Keratinocyte (primary cell): Measurements from ENCODE around the gene CKLF. TPM values are rescaled to one million over a fixed set of nuclear protein-coding genes. Genes with fewer than 3 reads are reported as not detected.

Source experiments
- DNase-seq: peaks from one replicate; pipeline ENCODE4 v3.0.0-alpha.2; 2011; ENCODE audit warnings: low read depth, missing footprints, low spot score
- FAIRE-seq: peaks from 2 replicates; lab custom pipeline; 2011; peaks lifted over from hg19 to GRCh38; lab: Jason Lieb, UNC
- H2AFZ ChIP-seq: 2 replicates; pipeline ENCODE4 v1.6.0; 2012; ENCODE audit warnings: low read length, control low read depth, inconsistent platforms; ENCODE audit not compliant: control insufficient read depth
- H3K27ac ChIP-seq: 2 replicates; pipeline ENCODE4 v1.5.1; 2011; ENCODE audit warnings: low read length; ENCODE audit not compliant: control insufficient read depth, insufficient read depth
- H3K27me3 ChIP-seq: 3 replicates; pipeline ENCODE4 v1.6.0; 2011; ENCODE audit warnings: low read length; ENCODE audit not compliant: control insufficient read depth, insufficient read depth; ENCODE audit errors: extremely low read depth
- H3K36me3 ChIP-seq, 2 experiments: 2 replicates in 1 of 2; 3 replicates in 1 of 2; pipeline ENCODE4 v1.5.1; 2011; ENCODE audit warnings: low read length in 2 of 2, mild to moderate bottlenecking in 1 of 2; ENCODE audit not compliant: control insufficient read depth in 2 of 2, insufficient read depth in 2 of 2; ENCODE audit errors: extremely low read depth in 1 of 2
- H3K4me1 ChIP-seq: 3 replicates; pipeline ENCODE4 v1.5.1; 2011; ENCODE audit warnings: low read length; ENCODE audit not compliant: control insufficient read depth, insufficient read depth; ENCODE audit errors: extremely low read depth
- H3K4me2 ChIP-seq: 3 replicates; pipeline ENCODE4 v1.6.0; 2011; ENCODE audit warnings: low read depth, low read length; ENCODE audit not compliant: control insufficient read depth, insufficient read depth; ENCODE audit errors: extremely low read depth
- H3K4me3 ChIP-seq, 3 experiments: fragments of 200-600 bp in 1 of 3; sonication (generic) in 1 of 3; 2 replicates in 2 of 3; 3 replicates in 1 of 3; pipeline ENCODE4 v1.5.1; 2011 to 2016; ENCODE audit warnings: low read length in 3 of 3, mild to moderate bottlenecking in 3 of 3, control low read depth in 2 of 3, inconsistent platforms in 1 of 3, low read depth in 1 of 3, mixed read lengths in 1 of 3, mixed run types in 1 of 3, moderate library complexity in 1 of 3; ENCODE audit not compliant: control insufficient read depth in 2 of 3, insufficient read depth in 2 of 3; ENCODE audit errors: extremely low read depth in 1 of 3
- H3K79me2 ChIP-seq: 2 replicates; pipeline ENCODE4 v1.6.0; 2012; ENCODE audit warnings: low read length; ENCODE audit not compliant: control insufficient read depth, insufficient read depth
- H3K9ac ChIP-seq: 3 replicates; pipeline ENCODE4 v1.6.0; 2011; ENCODE audit warnings: low read length; ENCODE audit not compliant: control insufficient read depth, insufficient read depth; ENCODE audit errors: extremely low read depth
- H3K9me1 ChIP-seq: 3 replicates; pipeline ENCODE4 v1.6.0; 2011; ENCODE audit warnings: low read length; ENCODE audit not compliant: control insufficient read depth, insufficient read depth; ENCODE audit errors: extremely low read depth
- H3K9me3 ChIP-seq: 2 replicates; pipeline ENCODE4 v1.5.1; 2012; ENCODE audit warnings: low read depth, low read length; ENCODE audit not compliant: control insufficient read depth
- H4K20me1 ChIP-seq: 3 replicates; pipeline ENCODE4 v1.6.0; 2011; ENCODE audit warnings: low read length; ENCODE audit not compliant: control insufficient read depth, insufficient read depth; ENCODE audit errors: extremely low read depth
- CTCF ChIP-seq, 3 experiments: IDR thresholded peaks in 1 of 3; conservative IDR thresholded peaks in 1 of 3; optimal IDR thresholded peaks in 1 of 3; 2 replicates in 2 of 3; 3 replicates in 1 of 3; pipeline versions ENCODE3 to v1.5.1; 2011; ENCODE audit warnings: low read length in 3 of 3, mild to moderate bottlenecking in 3 of 3, moderate library complexity in 2 of 3, control low read depth in 1 of 3, inconsistent platforms in 1 of 3; ENCODE audit not compliant: insufficient read depth in 2 of 3; ENCODE audit errors: extremely low read depth in 1 of 3
- EZH2 ChIP-seq: IDR thresholded peaks from one replicate; pipeline ENCODE4 v1.6.1; 2012; ENCODE audit warnings: inconsistent platforms, mild to moderate bottlenecking, low read length, moderate library complexity
- dilution Hi-C: fragments of 300-500 bp; cut with MboI; formaldehyde crosslinking; loops from one replicate; pipeline ENCODE4 v1.7.0; 2020; ENCODE audit warnings: low sequenced_read_pairs; ENCODE audit not compliant: extremely low pct_ligation_motif_present
- polyA plus RNA-seq, 5 experiments: library from polyadenylated mRNA; depleted of rRNA in 3 of 5; stranded (reverse) in 3 of 5; stranded (forward) in 1 of 5; unstranded in 1 of 5; fragments of >200 nt; gene quantifications; 1 replicate in 1 of 5; 2 replicates in 3 of 5; 3 replicates in 1 of 5; pipeline versions ENCODE4 v1.2.1 to v1.2.3, GENCODE V29; 2011 to 2012; ENCODE audit warnings: missing spikeins in 2 of 5, low read depth in 1 of 5, low replicate concordance in 1 of 5

The CKLF gene
- polyA plus RNA-seq, 1 donor (not counting 4 experiments of a cell fraction or from before 2014, with no cell fraction given) = 38.0 TPM

GRCh38 chr16:66538910-66539309 lies 13.5 kb upstream of the CKLF start:
- Histone ChIP-seq H4K20me1 (no peaks in the 10 kb centered on the region), H3K36me3 (peaks cover 5 to 17% of the 10 kb centered on the region in 2 experiments), H3K9me1 (no peaks in the 10 kb centered on the region), H3K4me1 (no peaks in the 10 kb centered on the region), H3K9me3 (no peaks in the 10 kb centered on the region), H3K4me3 (no peak overlapping the region), H3K9ac (no peak overlapping the region), H3K79me2 (no peaks in the 10 kb centered on the region), H3K27ac (no peak overlapping the region), H3K4me2 (no peak overlapping the region), H3K27me3 (no peaks in the 10 kb centered on the region), H2AFZ (no peak overlapping the region)
- dilution Hi-C loops = no loop called here
- DNase-seq (no peak), FAIRE-seq (no peak)
- TF ChIP-seq CTCF (optimal IDR thresholded peaks at IDR 0.05 in 1 of 3, IDR thresholded peaks at IDR 0.05 in 1 of 3, conservative IDR thresholded peaks at IDR 0.05 in 1 of 3; ENCODE audit: extremely low read depth in 1 of 3, insufficient read depth in 2 of 3, low read length in 3 of 3) = no peak
- TF ChIP-seq EZH2 = no peak

GRCh38 chr16:66539623-66540469 lies 12.5 kb upstream of the CKLF start:
- Histone ChIP-seq H3K36me3 (peaks cover 0 to 17% of the 10 kb centered on the region in 2 experiments), H3K4me1 (no peaks in the 10 kb centered on the region), H3K9me3 (no peaks in the 10 kb centered on the region), H4K20me1 (no peaks in the 10 kb centered on the region), H3K9me1 (no peaks in the 10 kb centered on the region), H2AFZ (no peak overlapping the region), H3K27me3 (no peaks in the 10 kb centered on the region), H3K4me2 (no peak overlapping the region), H3K4me3 (no peak overlapping the region), H3K79me2 (no peaks in the 10 kb centered on the region), H3K9ac (no peak overlapping the region), H3K27ac (no peak overlapping the region)
- FAIRE-seq (no peak), DNase-seq (no peak)
- TF ChIP-seq CTCF (optimal IDR thresholded peaks at IDR 0.05 in 1 of 3, IDR thresholded peaks at IDR 0.05 in 1 of 3, conservative IDR thresholded peaks at IDR 0.05 in 1 of 3; ENCODE audit: extremely low read depth in 1 of 3, insufficient read depth in 2 of 3, low read length in 3 of 3) (no peak), EZH2 (no peak)
- dilution Hi-C loops = no loop called here
